Esophagus squamous epithelium (tissue), 4 donors: ENCODE data around the gene NMNAT2.

ENCODE experiments used
- POLR2A ChIP-seq, 4 donors: fragments of 450-650 bp; IDR thresholded peaks; one replicate each; pipeline ENCODE4 v1.6.1; 2017; ENCODE audit warnings: antibody characterized with exemption in 4 of 4, mild to moderate bottlenecking in 4 of 4, moderate library complexity in 3 of 4
- TF ChIP-seq, protein P1 (sequence below), 6 experiments: fragments of 450-650 bp in 4 of 6; fragments of 200-600 bp in 2 of 6; sonication (generic) in 2 of 6; IDR thresholded peaks; one replicate each; pipeline ENCODE4 v1.5.1; 2016 to 2019; ENCODE audit warnings: antibody characterized with exemption in 6 of 6, mild to moderate bottlenecking in 4 of 6, moderate library complexity in 4 of 6

- TF ChIP-seq, protein P1, sequence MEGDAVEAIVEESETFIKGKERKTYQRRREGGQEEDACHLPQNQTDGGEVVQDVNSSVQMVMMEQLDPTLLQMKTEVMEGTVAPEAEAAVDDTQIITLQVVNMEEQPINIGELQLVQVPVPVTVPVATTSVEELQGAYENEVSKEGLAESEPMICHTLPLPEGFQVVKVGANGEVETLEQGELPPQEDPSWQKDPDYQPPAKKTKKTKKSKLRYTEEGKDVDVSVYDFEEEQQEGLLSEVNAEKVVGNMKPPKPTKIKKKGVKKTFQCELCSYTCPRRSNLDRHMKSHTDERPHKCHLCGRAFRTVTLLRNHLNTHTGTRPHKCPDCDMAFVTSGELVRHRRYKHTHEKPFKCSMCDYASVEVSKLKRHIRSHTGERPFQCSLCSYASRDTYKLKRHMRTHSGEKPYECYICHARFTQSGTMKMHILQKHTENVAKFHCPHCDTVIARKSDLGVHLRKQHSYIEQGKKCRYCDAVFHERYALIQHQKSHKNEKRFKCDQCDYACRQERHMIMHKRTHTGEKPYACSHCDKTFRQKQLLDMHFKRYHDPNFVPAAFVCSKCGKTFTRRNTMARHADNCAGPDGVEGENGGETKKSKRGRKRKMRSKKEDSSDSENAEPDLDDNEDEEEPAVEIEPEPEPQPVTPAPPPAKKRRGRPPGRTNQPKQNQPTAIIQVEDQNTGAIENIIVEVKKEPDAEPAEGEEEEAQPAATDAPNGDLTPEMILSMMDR (IDR thresholded peaks at IDR 0.05) = no peak
- TF ChIP-seq POLR2A (IDR thresholded peaks at IDR 0.05) = no peak
These were observed 114.9 kb downstream of the NMNAT2 start for GRCh38 chr1:183303323-183303645.
